GM13977 (cell line): Measurements from ENCODE around the gene OR5A1.

ENCODE experiments used
- DNase-seq: peaks from one replicate; pipeline ENCODE4 v3.0.0; 2012; ENCODE audit warnings: low spot score
- in situ Hi-C: fragments of 300-500 bp; cut with MboI; formaldehyde crosslinking; loops from one replicate; pipeline ENCODE4 v1.12.0; 2022; ENCODE audit warnings: low sequenced_read_pairs, low pct_unique_long_range_greater_than_20kb, mixed read lengths, inconsistent platforms; ENCODE audit not compliant: unreplicated experiment
- TF ChIP-seq, protein P1 (sequence below): IDR thresholded peaks from 2 replicates; pipeline ENCODE4 v1.5.1; 2012; ENCODE audit warnings: mild to moderate bottlenecking, control low read depth; ENCODE audit not compliant: insufficient read depth; ENCODE audit errors: extremely low read depth, missing control alignments

Gene OR5A1

DNA sequence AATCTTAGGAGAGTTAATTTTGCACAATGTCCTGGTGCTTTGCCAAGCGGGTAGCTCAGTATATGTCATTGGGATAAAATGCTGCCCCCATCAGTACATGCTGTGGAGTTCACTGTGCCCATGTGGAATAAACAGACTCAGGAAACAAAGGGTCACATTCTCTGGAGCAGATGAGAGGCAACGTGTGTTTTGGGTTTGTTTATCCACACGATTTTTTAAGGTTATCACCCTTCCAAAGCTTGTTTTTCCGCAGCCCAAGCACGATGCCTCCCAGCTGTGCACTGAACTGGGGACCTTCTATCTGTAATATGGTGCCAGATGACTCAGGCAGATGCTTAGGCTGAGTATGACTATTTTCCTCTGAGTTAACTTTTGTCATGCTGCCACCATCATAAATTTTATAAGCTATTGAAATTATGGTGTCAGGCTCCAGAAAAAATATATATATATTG, 26.9 kb downstream of the OR5A1 start:
- DNase-seq = no peak
- in situ Hi-C loops = no loop called here
- TF ChIP-seq, protein P1, sequence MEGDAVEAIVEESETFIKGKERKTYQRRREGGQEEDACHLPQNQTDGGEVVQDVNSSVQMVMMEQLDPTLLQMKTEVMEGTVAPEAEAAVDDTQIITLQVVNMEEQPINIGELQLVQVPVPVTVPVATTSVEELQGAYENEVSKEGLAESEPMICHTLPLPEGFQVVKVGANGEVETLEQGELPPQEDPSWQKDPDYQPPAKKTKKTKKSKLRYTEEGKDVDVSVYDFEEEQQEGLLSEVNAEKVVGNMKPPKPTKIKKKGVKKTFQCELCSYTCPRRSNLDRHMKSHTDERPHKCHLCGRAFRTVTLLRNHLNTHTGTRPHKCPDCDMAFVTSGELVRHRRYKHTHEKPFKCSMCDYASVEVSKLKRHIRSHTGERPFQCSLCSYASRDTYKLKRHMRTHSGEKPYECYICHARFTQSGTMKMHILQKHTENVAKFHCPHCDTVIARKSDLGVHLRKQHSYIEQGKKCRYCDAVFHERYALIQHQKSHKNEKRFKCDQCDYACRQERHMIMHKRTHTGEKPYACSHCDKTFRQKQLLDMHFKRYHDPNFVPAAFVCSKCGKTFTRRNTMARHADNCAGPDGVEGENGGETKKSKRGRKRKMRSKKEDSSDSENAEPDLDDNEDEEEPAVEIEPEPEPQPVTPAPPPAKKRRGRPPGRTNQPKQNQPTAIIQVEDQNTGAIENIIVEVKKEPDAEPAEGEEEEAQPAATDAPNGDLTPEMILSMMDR = no peak

DNA sequence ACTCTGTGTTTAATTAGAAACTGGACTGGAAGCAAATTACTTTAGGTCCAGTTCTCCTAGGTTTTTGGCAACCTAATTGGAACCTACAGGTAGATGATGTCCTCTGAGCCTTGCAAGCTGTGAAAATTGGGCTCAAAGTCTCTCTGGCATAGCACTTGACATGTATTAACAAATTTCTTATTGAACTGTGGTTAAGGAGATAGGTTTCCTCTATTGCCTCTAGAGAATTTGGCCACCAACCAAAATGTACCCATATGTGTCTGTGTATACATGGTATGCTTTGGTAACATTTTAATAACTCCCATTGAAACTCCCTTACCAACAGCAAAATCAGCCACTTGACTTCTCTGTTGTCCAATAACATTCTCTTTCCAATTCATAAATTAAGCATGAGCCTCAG, 36.7 kb downstream of the OR5A1 start, which contains the start of gene OR4D10:
OR4D10 (plus strand) TSS at position 301 of the 400 bp plus-strand sequence. CDS start 4,115 bp downstream, outside the sequence.
- TF ChIP-seq, protein P1 = no peak
- DNase-seq = no peak
- in situ Hi-C loops = no loop called here

DNA sequence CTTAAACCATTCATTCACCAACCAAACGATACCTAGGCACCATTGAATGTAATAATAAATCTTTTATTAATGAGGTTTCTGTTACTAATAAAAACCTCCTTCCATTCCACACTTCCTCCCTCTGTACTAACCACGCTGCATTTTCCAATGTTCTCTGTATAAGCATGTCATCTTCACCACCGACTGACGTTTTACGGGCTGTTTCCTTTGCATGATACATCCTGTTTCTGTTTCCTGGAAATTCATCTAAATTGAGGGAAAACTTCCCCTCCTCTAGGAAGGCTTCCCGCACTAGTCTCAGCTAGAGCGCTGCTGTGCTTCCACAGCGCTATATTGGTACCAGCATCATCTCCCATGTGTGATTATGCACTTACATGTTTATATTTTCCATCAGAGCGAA, 38.9 kb downstream of the OR5A1 start:
- TF ChIP-seq, protein P1 = no peak
- DNase-seq = no peak
- in situ Hi-C loops = no loop called here

DNA sequence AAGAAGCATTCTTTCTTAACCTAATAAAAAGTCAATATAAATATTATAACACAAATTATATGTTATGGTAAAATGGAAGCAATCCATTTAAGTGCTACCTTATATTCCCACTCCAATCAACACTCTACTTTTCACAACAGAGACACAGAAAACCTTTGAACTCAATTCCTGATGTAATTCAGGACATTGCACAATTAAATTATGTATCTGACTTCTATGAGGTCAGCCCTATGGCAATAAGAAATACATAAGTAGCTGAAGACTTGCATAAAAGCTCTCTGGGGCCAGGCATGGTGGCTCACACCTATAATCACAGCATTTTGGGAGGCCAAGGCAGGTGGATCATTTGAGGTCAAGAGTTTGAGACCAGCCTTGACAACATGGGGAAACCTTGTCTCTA, 43.6 kb downstream of the OR5A1 start:
- in situ Hi-C loops = no loop called here
- TF ChIP-seq, protein P1 = no peak
- DNase-seq = no peak

DNA sequence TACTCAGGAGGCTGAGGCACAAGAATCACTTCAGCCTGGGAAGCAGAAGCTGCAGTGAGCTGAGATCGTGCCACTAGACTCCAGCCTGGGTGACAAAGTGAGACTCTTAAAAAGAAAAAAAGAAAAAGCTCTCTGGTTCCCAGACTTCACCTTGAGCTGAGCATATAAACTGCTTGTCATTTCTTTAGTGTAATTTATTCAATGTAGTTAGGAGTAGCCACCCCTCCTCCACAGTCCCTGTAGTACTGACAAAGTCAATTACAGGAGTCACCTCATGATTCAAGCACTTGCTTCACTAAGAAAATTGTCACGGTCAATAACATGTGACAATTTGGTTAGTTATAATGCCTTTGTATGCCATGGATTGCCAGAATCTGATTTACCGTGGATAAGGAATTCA, 44.1 kb downstream of the OR5A1 start:
- TF ChIP-seq, protein P1 = no peak
- in situ Hi-C loops = no loop called here
- DNase-seq = no peak
